GM19025 (cell line): ENCODE data around the gene IDUA.

ENCODE experiments used
- ATAC-seq: cut with Tn5 transposase; IDR thresholded peaks from one replicate; pipeline ENCODE4 v1.9.1; 2021; ENCODE audit warnings: mild to moderate bottlenecking, low read depth, moderate library complexity; ENCODE audit not compliant: unreplicated experiment

Gene IDUA

DNA sequence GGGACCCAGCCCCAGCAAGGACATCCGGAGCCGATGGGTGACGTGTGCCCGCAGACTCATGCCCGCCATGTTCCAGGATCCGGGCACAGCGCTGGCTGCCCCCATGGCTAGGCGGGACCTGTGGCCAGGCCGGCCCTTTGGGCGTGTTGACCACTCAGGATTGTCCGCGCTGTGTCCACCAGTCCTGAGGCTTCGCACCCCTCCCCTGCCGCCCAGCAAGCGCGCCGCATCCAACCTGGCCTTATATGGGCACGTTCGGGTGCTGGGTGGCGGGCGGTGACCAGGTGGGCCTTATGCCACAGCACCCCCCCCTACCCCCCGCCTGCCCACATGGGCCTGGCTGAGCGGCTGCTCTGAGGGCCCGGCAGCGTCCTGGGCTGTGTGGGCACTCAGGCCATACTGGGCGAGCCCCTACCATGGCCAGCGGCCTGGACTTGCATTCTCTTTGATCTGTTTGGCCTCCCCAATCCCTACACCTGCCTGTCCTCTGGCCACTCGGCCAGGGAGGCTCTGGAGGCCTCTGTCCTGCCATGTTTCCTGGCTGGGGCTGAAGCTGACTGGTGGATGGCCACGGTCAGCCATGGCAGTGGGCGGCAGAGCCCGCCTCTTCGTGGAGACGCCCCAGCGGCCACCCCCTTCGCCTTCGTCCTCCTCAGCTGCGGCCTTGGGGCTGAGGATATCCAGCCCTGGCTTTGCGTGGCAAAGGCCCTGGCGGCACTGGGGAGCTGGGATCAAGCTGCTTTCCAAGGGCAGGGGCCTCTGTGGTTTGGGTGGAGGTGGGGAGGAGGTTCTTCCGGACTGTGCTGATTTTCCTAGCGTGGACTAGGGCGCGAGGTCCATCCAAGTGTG lies 26.6 kb downstream of the IDUA start:
- no peak for ATAC-seq

DNA sequence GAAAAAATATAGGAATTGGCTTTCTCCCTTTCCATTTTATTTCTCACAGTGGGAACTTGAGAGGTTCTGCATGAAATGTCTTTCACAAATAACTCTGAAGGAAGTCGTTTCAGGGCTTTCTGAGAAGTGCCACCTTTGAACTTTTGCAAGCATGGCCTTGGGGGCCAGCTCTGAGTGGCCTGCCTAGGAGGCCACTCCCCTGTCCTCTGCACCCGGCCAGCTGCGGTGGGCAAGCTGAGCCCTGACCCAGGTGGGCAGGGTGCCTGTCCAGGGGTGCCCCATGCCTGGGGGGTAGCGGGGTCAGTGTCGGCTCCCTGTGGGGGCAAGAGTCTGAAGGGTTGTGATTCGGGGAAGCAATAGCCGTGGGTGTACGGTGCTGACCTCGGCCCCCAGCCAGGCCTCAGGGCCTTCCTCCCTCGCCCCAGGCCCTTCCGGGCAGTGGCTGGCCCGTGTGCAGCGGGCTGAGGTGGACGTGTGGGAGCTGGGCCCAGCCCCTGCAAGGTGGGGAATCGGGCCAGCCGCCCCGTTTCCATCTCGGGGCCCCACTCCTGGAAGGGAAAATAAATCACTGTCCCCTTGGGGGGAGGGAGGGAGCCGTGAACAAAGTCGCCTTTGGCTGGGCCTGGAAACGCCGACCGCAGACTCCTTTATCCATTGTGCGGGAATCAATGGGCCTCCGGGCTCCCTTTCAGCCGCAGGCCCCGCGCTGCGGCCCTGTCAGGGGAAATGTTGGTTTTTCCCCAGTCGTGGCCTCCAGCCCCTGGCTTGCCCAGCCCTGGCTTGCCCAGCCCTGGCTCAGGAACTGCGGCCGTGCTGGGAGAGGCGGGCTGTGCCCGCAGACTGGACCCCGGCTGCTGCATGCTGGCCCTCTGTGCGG lies 27.7 kb downstream of the IDUA start:
- no peak for ATAC-seq

DNA sequence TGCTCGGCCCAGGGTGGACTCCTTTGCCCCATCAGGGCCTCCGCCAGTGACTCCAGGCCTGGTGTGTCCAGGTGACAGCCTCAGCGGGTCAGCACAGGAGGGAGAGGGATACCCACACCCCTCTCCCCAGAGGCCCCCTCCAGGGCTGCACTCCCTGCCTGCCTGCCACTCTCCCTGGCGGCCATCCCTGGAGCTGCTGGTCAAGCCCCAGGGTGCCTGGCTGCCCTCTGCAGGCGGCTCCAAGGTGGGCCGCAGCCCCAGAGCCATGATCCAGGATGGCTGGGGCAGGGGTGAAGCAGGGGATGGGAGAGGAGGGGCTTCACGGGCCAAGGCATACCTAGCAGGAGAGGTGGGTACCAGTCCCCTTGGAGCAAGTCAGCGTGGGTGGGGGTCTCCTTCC lies 28.3 kb downstream of the IDUA start:
- ATAC-seq, result no peak

DNA sequence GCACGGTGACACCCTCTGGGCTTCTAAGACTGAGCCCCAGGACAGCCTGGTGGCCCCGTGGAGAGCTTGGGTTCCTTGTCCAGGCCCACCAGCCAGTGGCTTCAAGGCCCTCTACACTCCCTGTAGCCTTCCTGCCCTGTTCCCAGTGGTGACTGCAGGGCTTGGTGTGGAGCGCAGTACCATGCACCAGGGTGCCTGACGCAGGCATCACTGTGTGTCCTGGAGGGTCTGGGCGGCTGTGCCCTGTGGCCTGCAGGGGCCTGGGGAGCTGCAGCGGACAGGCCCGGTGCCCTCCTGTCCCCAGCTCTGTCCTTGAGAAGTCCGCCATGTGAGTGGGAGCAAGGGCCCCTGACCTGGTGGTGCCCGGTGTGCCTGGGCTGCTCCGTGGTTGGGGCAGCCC lies 28.9 kb downstream of the IDUA start:
- ATAC-seq, result no peak

GRCh38 chr4:1017211-1017610 lies 30.4 kb downstream of the IDUA start:
- ATAC-seq, result no peak

- ATAC-seq, result no peak
Observed at GRCh38 chr4:1017706-1018105, 30.9 kb downstream of the IDUA start.

- ATAC-seq, result no peak
Observed at GRCh38 chr4:1018147-1019020, 31.5 kb downstream of the IDUA start.

GRCh38 chr4:1019320-1019719 lies 32.5 kb downstream of the IDUA start:
- no peak for ATAC-seq

DNA sequence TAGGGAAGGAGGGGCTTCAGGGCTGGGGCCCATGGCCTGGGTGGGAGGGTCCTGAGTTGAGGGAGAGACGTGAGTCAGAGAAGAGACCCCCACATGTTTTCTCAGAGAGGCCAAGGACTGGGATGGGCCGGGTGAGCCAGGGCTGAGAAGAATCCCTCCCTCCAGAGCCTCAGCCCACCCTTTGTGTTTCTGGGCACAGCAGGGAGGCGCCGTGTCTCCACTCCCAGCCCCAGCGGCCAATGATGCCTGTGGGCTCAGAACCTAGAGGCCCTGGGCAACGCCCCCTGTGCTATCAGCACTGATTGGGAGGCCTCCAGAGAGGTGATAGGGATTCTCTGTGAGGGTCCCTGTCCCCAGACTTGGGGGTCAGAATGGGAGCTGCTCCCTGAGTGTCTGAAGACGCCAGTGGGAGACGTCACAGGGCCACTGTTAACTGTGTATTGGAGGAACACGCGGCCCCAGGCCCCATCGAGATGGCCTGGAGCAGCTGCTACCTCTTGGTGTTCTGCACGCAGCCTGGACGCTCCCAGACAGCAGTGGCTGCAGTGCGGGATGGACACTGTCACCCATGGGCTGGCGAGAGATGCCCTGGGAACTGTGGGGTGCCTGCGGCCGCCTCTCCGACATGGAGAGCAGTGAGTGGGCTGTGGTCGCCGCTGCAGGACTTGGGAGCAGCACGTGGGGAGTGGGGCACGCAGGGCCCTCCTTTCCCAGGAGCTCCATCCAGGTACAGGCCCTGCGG lies 33.1 kb downstream of the IDUA start:
- ATAC-seq, result no peak

GRCh38 chr4:1021386-1022050 lies 34.7 kb downstream of the IDUA start:
- peak; percentile 82 for ATAC-seq

DNA sequence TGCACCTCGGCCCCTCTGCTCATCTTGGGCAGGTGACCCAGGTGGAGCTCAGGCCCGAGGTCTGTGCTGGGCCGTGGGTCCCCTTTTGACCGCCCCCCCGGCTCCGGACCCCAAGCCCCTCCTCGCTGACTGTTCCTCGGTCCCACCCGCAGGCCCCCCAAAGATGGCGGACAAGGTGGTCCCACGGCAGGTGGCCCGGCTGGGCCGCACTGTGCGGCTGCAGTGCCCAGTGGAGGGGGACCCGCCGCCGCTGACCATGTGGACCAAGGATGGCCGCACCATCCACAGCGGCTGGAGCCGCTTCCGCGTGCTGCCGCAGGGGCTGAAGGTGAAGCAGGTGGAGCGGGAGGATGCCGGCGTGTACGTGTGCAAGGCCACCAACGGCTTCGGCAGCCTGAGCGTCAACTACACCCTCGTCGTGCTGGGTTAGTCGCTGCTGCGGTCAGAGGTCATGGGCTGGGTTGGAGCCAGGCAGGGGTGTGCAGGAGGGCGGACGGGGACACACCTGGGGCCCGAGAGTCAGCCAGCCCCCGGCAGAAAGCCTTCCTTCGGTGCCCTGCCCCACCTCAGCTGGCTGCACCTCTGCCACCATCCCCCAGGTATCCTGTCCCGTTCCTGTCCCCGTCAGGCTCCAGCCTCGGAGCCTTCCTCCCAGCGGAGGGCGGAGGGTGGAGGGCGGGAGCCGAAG lies 35.4 kb downstream of the IDUA start:
- no peak for ATAC-seq

GRCh38 chr4:1022739-1023066 lies 35.9 kb downstream of the IDUA start:
- ATAC-seq, result no peak

DNA sequence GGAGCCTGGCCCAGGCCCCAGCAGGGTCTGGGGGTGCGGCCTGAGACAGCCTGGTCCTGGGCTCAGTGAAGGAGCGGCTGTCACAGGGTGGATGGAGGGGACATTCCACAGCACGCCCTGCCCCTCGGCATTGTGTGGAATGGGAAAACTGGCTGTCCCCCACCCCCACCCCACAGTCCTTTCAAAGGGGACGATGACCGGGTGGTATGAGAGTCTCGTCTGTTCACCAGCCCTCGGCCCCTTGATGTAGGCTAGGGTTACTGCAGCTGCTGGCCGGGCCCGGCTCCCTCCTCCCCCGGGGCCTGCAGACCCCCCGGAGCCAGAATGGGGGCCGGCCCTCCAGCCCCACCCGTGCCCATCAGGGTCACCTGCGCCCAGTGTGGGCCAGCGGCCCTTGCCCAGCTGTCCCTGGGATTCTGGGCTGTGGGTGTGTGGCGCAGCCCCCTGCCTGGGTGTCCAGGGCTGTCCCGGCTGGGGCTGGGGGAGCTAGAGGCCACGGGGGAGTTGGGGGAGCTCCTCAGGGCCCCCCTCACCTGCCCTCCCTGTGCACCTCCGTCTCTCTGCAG lies 36.3 kb downstream of the IDUA start:
- ATAC-seq, result no peak

DNA sequence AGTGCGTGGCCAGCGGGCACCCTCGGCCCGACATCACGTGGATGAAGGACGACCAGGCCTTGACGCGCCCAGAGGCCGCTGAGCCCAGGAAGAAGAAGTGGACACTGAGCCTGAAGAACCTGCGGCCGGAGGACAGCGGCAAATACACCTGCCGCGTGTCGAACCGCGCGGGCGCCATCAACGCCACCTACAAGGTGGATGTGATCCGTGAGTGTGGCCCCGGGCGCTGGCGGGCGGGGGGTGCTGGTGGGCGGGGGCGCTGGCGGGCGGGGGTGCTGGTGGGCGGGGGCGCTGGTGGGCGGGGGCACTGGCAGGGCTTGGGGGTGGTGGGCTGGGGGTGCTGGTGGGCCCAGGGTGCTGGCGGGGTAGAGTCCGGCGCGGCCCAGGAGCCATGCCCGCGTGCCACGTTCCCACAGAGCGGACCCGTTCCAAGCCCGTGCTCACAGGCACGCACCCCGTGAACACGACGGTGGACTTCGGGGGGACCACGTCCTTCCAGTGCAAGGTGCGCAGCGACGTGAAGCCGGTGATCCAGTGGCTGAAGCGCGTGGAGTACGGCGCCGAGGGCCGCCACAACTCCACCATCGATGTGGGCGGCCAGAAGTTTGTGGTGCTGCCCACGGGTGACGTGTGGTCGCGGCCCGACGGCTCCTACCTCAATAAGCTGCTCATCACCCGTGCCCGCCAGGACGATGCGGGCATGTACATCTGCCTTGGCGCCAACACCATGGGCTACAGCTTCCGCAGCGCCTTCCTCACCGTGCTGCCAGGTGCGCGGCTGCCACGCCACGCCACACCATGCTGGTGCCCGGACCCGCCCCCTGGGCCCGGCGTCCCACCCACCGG lies 37.3 kb downstream of the IDUA start:
- no peak for ATAC-seq

- ATAC-seq, result no peak
Observed at GRCh38 chr4:1024882-1025545, 38.2 kb downstream of the IDUA start.

DNA sequence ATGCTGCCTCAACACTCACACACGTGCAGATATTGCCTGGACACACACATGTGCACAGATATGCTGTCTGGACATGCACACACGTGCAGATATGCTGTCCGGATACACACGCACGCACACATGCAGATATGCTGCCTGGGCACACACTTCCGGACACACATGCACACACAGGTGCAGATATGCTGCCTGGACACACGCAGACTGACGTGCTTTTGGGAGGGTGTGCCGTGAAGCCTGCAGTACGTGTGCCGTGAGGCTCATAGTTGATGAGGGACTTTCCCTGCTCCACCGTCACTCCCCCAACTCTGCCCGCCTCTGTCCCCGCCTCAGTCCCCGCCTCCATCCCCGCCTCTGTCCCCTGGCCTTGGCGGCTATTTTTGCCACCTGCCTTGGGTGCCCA lies 39.3 kb downstream of the IDUA start:
- ATAC-seq, result no peak

GRCh38 chr4:1027219-1027914 lies 40.5 kb downstream of the IDUA start:
- no peak for ATAC-seq
